ENCODE results near the gene TRANK1. TPM values are rescaled to one million over a fixed set of nuclear protein-coding genes. Genes with fewer than 3 reads are reported as not detected.

TRANK1 gene
- total and polyA plus RNA-seq, 2 of the 8 experiments (the other 6 are each of a cell fraction or from before 2014, with no cell fraction given) = 2.9 to 8.8 TPM

- Histone ChIP-seq H2BK15ac (ENCODE audit: low read length) (no peak overlapping the region), H2AK5ac (ENCODE audit: low read depth, low read length) (no peak overlapping the region), H4K5ac (ENCODE audit: insufficient read length, low read depth, low read length) (no peak overlapping the region), H4K8ac (ENCODE audit: extremely low read depth, insufficient read depth, low read length) (no peak overlapping the region), H2BK20ac (ENCODE audit: low read length) (no peak overlapping the region), H4K91ac (replicated peaks; ENCODE audit: insufficient read length, low read length) (no peak overlapping the region), H2BK12ac (ENCODE audit: low read depth, low read length) (no peak overlapping the region), H3K23me2 (ENCODE audit: low read depth, low read length) (no peaks in the 10 kb centered on the region), H3K9me3 (ENCODE audit: insufficient read depth in 2 of 2, low read depth in 1 of 2, low read length in 1 of 2) (no peaks in the 10 kb centered on the region), H3K4ac (replicated peaks; ENCODE audit: insufficient read length, low read depth, low read length) (no peak overlapping the region), H3K23ac (ENCODE audit: insufficient read length) (no peak overlapping the region), H3K9ac (replicated peaks in 1 of 4; ENCODE audit: extremely low read depth in 1 of 4, low read depth in 3 of 4, low read length in 3 of 4) (no peak overlapping the region), H3K56ac (replicated peaks; ENCODE audit: insufficient read length, low read depth, low read length) (no peak overlapping the region), H2BK5ac (ENCODE audit: low read depth, low read length) (no peak overlapping the region), H3K4me3 (ENCODE audit: extremely low read depth in 1 of 4, insufficient read depth in 2 of 4, low read depth in 3 of 4, low read length in 4 of 4) (no peak overlapping the region), H3K14ac (ENCODE audit: insufficient read length) (no peak overlapping the region), H3K4me1 (replicated peaks in 1 of 4; ENCODE audit: control insufficient read depth in 3 of 4, insufficient read depth in 4 of 4, low read length in 3 of 4) (peaks cover 0 to 2% (median 0%) of the 10 kb centered on the region in 4 experiments; a peak in 2 of 7 replicates), H3K79me1 (ENCODE audit: low read depth, low read length) (no peaks in the 10 kb centered on the region), H3K36me3 (ENCODE audit: control insufficient read depth in 2 of 4, insufficient read depth in 4 of 4, low read length in 3 of 4) (no peaks in the 10 kb centered on the region), H2BK120ac (replicated peaks; ENCODE audit: low read depth, low read length) (no peak overlapping the region), H3K79me2 (ENCODE audit: control insufficient read depth in 1 of 2, insufficient read depth in 2 of 2, low read length in 2 of 2) (no peaks in the 10 kb centered on the region), H3K4me2 (ENCODE audit: insufficient read depth in 1 of 2, low read depth in 2 of 2, low read length in 2 of 2) (no peak overlapping the region), H2AFZ (ENCODE audit: low read length) (no peak overlapping the region), H3K27me3 (replicated peaks in 1 of 4; ENCODE audit: control insufficient read depth in 3 of 4, extremely low read depth in 1 of 4, insufficient read depth in 3 of 4, low read length in 3 of 4) (no peaks in the 10 kb centered on the region), H3K27ac (ENCODE audit: low read depth, low read length) (no peak overlapping the region), H3K18ac (ENCODE audit: extremely low read depth, low read length) (no peak overlapping the region), H4K20me1 (replicated peaks in 1 of 2; ENCODE audit: control insufficient read depth in 1 of 2, insufficient read depth in 2 of 2, low read length in 2 of 2) (no peaks in the 10 kb centered on the region)
- ChIA-PET POLR2A (ENCODE audit: partially characterized antibody) (interaction anchor here (6.8 kb wide), 1 partner anchor 10 kb away, joined by 25 read pairs; the partner anchor contains the start of gene TRANK1), CTCF (ENCODE audit: partially characterized antibody) (interaction anchor here (0.5 to 9.6 kb wide), 9 partner anchors 9 to 259 kb away, joined by 3 to 125 read pairs (median 6); no protein-coding TSS in a partner anchor)
- no peak for FAIRE-seq
- DNase-seq (ENCODE audit: low read depth in 1 of 2, low spot score in 2 of 2) = peak in 1 of 2 experiments; percentile 20
Measured at GRCh38 chr3:36954452-36955134, 9.7 kb upstream of the TRANK1 start.

All from H1 (cell line).